ENCODE results near the gene C9orf153.
"Not testable (repeated sequence)": the region's sequence is repeated elsewhere in the genome, so short reads cannot be mapped to it uniquely, and the experiment has no call there.

The C9orf153 gene

GRCh38 chr9:86263876-86264275 lies 4.4 kb upstream of the C9orf153 start:
- DNase-seq (ENCODE audit: low spot score) = no peak

GRCh38 chr9:86262492-86262891 lies 3.0 kb upstream of the C9orf153 start:
- no peak for DNase-seq (ENCODE audit: low spot score)

GRCh38 chr9:86257391-86257790 lies 2.1 kb downstream of the C9orf153 start:
- no peak for DNase-seq (ENCODE audit: low spot score)

- DNase-seq (ENCODE audit: low spot score) = no peak
Measured at GRCh38 chr9:86256653-86257052, 2.8 kb downstream of the C9orf153 start.

- no peak for DNase-seq (ENCODE audit: low spot score)
Measured at GRCh38 chr9:86253577-86253976, 5.9 kb downstream of the C9orf153 start.

- DNase-seq (ENCODE audit: low spot score) = no peak
Measured at GRCh38 chr9:86252870-86253269, 6.6 kb downstream of the C9orf153 start.

- no peak for DNase-seq (ENCODE audit: low spot score)
Measured at GRCh38 chr9:86250123-86250522, 9.3 kb downstream of the C9orf153 start.

- DNase-seq (ENCODE audit: low spot score) = no peak
Measured at GRCh38 chr9:86248746-86249145, 10.7 kb downstream of the C9orf153 start.

GRCh38 chr9:86246752-86247161 lies 12.7 kb downstream of the C9orf153 start:
- DNase-seq (ENCODE audit: low spot score) = no peak

- no peak for DNase-seq (ENCODE audit: low spot score)
Measured at GRCh38 chr9:86242071-86242470, 17.4 kb downstream of the C9orf153 start.

GRCh38 chr9:86241216-86241615 lies 18.2 kb downstream of the C9orf153 start:
- no peak for DNase-seq (ENCODE audit: low spot score)

GRCh38 chr9:86238861-86239770 lies 20.3 kb downstream of the C9orf153 start:
- DNase-seq (ENCODE audit: low spot score) = no peak

- DNase-seq (ENCODE audit: low spot score) = no peak
Measured at GRCh38 chr9:86230858-86231257, 28.6 kb downstream of the C9orf153 start.

GRCh38 chr9:86222667-86223066 lies 36.8 kb downstream of the C9orf153 start:
- no peak for DNase-seq (ENCODE audit: low spot score)

- DNase-seq (ENCODE audit: low spot score) = no peak
Measured at GRCh38 chr9:86219606-86220005, 39.9 kb downstream of the C9orf153 start.

- no peak for DNase-seq (ENCODE audit: low spot score)
Measured at GRCh38 chr9:86217076-86217755, 42.2 kb downstream of the C9orf153 start.

GRCh38 chr9:86207193-86207592 lies 52.3 kb downstream of the C9orf153 start:
- no peak for DNase-seq (ENCODE audit: low spot score)

GRCh38 chr9:86202338-86202882 lies 57.0 kb downstream of the C9orf153 start:
- DNase-seq (ENCODE audit: low spot score) = peak; percentile 51

- no peak for DNase-seq (ENCODE audit: low spot score)
Measured at GRCh38 chr9:86201474-86202337, 57.8 kb downstream of the C9orf153 start.

- DNase-seq (ENCODE audit: low spot score) = no peak
Measured at GRCh38 chr9:86200599-86201162, 58.8 kb downstream of the C9orf153 start.

GRCh38 chr9:86193088-86193487 lies 66.4 kb downstream of the C9orf153 start:
- DNase-seq (ENCODE audit: low spot score) = no peak

GRCh38 chr9:86190700-86191099 lies 68.8 kb downstream of the C9orf153 start:
- not testable (repeated sequence) for DNase-seq (ENCODE audit: low spot score)
